Colonic mucosa (tissue), 4 donors: ENCODE results near the gene SURF4. TPM values are rescaled to one million over a fixed set of nuclear protein-coding genes. Genes with fewer than 3 reads are reported as not detected.
"Not testable (repeated sequence)": the region's sequence is repeated elsewhere in the genome, so short reads cannot be mapped to it uniquely, and the experiment has no call there.

Experiments
- DNase-seq: peaks from one replicate; pipeline ENCODE4 v3.0.0-alpha.2; 2020
- H3K27ac ChIP-seq: fragments of 200-600 bp; one replicate; pipeline ENCODE4 v1.8.0; 2021
- H3K27me3 ChIP-seq: fragments of 200-600 bp; one replicate; pipeline ENCODE4 v1.8.0; 2021
- H3K36me3 ChIP-seq: fragments of 200-600 bp; one replicate; pipeline ENCODE4 v1.8.0; 2021
- H3K4me1 ChIP-seq: fragments of 200-600 bp; one replicate; pipeline ENCODE4 v1.8.0; 2021; ENCODE audit warnings: mild to moderate bottlenecking
- H3K4me3 ChIP-seq: fragments of 200-600 bp; one replicate; pipeline ENCODE4 v1.8.0; 2021
- H3K9ac ChIP-seq, 2 donors: one replicate each; pipeline ENCODE4 v1.7.0; 2013; ENCODE audit warnings: control low read depth in 2 of 2, low read depth in 2 of 2, low read length in 2 of 2
- H3K9me3 ChIP-seq: fragments of 200-600 bp; one replicate; pipeline ENCODE4 v1.8.0; 2021
- intact Hi-C: fragments of 100-400 bp; cut with DNase I; formaldehyde crosslinking; loops from one replicate; pipeline ENCODE4 v1.14.1; 2022
- total RNA-seq, 2 donors: library from RNA; stranded (reverse); fragmentation: NEBNext Ultra II Directional in 1 of 2; extraction: Animal tissue kit (Norgen Biotek cat#: 25700) in 1 of 2; gene quantifications; one replicate each; pipeline ENCODE4 v1.2.1, GENCODE V29; 2021
- TF ChIP-seq, protein P1 (sequence below): fragments of 200-600 bp; IDR thresholded peaks from one replicate; pipeline ENCODE4 v1.8.0; 2022; ENCODE audit warnings: antibody characterized with exemption, mild to moderate bottlenecking
- donor health status: healthy.
- donor health status: DM: no; HTN: no; CAD: no.
- donor health status: DM: no; HTN: no; CAD: no.

The SURF4 gene
- total RNA-seq, 2 donors from 2014 or later, result 176 to 267 TPM

DNA sequence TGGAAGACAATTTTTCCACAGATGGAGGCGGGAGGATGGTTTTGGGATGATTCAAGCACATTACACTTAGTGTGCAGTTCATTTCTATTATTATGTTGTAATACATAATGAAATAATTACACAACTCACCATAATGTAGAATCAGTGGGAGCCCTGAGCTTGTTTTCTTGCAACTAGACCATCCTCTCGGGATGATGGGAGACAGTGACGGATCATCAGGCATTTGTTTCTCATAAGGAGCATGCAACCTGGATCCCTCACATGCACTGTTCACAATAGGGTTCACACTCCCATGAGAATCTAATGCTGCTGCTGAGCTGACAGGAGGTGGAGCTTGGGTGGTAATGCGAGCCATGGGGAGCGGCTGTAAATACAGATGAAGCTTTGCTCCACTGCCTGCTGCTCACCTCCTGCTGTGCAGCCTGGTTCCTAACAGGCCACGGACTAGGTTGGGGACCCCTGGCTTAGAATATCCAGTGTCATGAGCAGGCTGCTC, 1.9 kb upstream of the SURF4 start:
- no peak overlapping the region for H3K4me3 ChIP-seq
- H3K9ac ChIP-seq, result no peak overlapping the region
- H3K27ac ChIP-seq, result no peak overlapping the region
- TF ChIP-seq, protein P1, sequence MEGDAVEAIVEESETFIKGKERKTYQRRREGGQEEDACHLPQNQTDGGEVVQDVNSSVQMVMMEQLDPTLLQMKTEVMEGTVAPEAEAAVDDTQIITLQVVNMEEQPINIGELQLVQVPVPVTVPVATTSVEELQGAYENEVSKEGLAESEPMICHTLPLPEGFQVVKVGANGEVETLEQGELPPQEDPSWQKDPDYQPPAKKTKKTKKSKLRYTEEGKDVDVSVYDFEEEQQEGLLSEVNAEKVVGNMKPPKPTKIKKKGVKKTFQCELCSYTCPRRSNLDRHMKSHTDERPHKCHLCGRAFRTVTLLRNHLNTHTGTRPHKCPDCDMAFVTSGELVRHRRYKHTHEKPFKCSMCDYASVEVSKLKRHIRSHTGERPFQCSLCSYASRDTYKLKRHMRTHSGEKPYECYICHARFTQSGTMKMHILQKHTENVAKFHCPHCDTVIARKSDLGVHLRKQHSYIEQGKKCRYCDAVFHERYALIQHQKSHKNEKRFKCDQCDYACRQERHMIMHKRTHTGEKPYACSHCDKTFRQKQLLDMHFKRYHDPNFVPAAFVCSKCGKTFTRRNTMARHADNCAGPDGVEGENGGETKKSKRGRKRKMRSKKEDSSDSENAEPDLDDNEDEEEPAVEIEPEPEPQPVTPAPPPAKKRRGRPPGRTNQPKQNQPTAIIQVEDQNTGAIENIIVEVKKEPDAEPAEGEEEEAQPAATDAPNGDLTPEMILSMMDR, result no peak
- no peaks in the 10 kb centered on the region for H3K27me3 ChIP-seq
- intact Hi-C loops, result no loop called here
- DNase-seq, result no peak
- H3K4me1 ChIP-seq, result peaks cover 6% of the 10 kb centered on the region
- no peaks in the 10 kb centered on the region for H3K9me3 ChIP-seq
- no peaks in the 10 kb centered on the region for H3K36me3 ChIP-seq

DNA sequence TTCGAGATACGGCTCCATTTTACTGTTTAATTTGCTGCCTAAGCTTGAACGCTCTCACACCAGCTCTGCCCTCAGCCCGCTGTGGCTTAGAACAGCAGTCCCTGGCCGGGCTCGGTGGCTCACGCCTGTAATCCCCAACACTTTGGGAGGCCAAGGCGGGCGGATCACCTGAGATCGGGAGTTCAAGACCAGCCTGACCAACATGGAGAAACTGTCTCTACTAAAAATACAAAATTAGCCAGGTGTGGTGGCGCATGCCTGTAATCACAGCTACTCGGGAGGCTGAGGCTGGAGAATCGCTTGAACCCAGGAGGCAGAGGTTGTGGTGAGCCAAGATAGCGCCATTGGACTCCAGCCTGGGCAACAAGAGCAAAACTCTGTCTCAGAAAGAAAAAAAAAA, 1.4 kb upstream of the SURF4 start:
- H3K27ac ChIP-seq, intact Hi-C loops, H3K36me3 ChIP-seq, H3K9ac ChIP-seq, H3K4me3 ChIP-seq, H3K9me3 ChIP-seq, H3K27me3 ChIP-seq, DNase-seq: not testable (repeated sequence)
- peaks cover 11% of the 10 kb centered on the region for H3K4me1 ChIP-seq

DNA sequence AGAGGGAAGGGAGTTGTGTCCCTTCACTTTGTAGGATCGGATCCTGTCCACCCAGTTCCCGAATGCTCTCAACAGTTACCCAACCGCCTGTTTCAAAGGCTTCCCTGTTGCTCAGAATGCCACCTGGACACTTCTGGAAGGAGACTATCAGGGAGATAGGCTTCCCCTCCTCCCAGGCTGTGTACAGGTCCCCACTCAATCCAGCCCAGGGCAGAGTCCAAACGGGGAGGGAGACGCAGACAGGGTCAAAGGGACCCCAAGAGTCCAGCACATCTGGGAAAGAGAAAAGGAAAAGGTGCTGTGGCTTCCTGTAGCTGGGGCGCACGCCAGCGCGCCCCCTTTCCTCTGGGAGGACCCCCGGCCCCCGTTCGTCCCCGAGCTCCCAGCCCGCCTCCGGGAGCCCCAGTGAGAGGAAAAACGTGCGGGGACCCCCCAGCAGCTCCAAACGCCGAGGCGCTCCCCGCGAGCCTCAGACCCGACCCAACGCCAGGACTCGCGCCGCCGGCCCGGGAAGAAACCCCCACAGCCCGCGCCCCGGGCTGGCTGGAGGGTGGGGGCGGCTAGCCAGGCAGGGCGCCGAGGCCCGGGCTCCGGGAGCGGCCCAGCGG, 640 bp downstream of the SURF4 start:
- Histone ChIP-seq H3K27ac (peak overlapping the region; percentile 95), H3K4me3 (peak overlapping the region; percentile 73), H3K9ac (peak overlapping the region; percentile 94 to 98), H3K9me3 (no peaks in the 10 kb centered on the region), H3K27me3 (no peaks in the 10 kb centered on the region), H3K36me3 (no peaks in the 10 kb centered on the region), H3K4me1 (peaks cover 15% of the 10 kb centered on the region)
- intact Hi-C loops, result no loop called here
- TF ChIP-seq, protein P1, result no peak
- peak; percentile 73 for DNase-seq

DNA sequence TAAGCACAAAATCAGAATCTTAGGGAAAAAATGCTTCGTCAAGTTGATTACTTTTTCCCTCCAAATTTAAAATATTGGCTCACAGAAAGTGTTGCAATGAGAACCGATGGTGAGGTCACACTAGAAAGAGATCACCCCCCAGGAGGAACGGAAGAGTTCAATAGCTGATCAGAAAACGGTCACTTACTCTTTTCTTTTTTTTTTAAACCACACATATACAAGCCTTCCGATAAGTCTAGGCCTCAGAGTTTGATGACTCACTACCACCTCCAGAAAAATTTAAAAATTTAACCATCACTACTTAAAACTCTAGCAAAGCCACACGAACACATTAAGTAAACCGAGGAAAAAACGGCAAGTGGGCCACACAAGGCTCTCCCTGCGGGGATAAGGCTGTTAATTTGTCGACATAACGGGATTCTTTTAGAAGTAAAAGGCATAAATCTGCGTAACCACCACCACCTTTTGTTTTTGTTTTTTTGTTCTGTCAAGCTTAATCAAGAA, 1.2 kb downstream of the SURF4 start:
- Histone ChIP-seq H3K36me3 (no peaks in the 10 kb centered on the region), H3K4me3 (peak overlapping the region; percentile 73), H3K27ac (peak overlapping the region; percentile 95), H3K9ac (peak overlapping the region; percentile 94 to 98), H3K27me3 (no peaks in the 10 kb centered on the region), H3K4me1 (peaks cover 18% of the 10 kb centered on the region), H3K9me3 (no peaks in the 10 kb centered on the region)
- DNase-seq, result no peak
- intact Hi-C loops, result no loop called here
- TF ChIP-seq, protein P1, result no peak

DNA sequence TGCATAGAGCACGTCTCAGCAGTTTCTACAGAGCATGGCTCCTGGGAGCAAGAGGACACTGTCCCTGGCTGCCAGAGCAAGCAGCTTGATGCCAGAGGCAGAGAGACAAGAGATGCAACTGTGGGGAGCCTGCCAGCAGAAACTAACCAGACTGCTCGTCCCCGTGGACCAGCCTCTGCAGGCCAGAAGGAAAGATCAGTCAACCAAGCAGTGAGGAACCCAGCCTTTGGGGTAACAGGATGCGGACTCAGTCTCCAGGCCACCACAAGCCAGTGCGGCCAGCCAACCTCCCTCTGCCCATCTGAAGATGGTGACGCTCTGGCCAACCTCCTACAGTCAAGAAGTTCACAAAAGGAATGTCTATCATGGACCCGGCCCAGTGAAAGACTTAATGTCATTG, 3.7 kb downstream of the SURF4 start:
- H3K4me1 ChIP-seq, result peaks cover 41% of the 10 kb centered on the region
- peak overlapping the region; percentile 9 for H3K27ac ChIP-seq
- no peak overlapping the region for H3K4me3 ChIP-seq
- peak overlapping the region in 1 of 2 donors; percentile 32 for H3K9ac ChIP-seq
- intact Hi-C loops, result no loop called here
- no peaks in the 10 kb centered on the region for H3K9me3 ChIP-seq
- TF ChIP-seq, protein P1, result no peak
- no peak for DNase-seq
- no peaks in the 10 kb centered on the region for H3K27me3 ChIP-seq
- no peaks in the 10 kb centered on the region for H3K36me3 ChIP-seq

DNA sequence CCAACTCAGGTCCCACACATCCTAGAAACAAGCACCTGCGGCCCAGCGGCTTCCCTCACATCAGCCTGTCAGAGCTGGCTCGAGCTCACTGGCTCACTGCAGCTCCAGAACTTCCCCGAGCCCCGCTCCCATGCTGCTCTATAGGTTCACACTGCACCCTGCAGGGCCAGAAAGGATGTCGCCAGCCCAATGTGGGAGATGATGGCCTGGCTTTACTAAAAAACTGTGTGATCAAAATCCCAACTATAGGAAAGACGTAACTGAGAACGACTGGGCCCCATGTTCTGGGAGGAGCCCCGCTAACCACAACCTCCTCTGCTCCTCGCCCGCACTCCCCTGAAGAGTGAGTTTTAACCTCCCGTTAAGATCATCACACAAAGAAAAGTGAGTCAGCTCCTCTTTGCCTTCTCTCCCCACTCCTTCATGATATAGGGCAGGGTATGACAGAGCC, 4.6 kb downstream of the SURF4 start:
- H3K36me3 ChIP-seq, result no peaks in the 10 kb centered on the region
- peak overlapping the region; percentile 9 for H3K27ac ChIP-seq
- H3K27me3 ChIP-seq, result no peaks in the 10 kb centered on the region
- peak overlapping the region; percentile 6 to 32 for H3K9ac ChIP-seq
- no peaks in the 10 kb centered on the region for H3K9me3 ChIP-seq
- no peak for DNase-seq
- H3K4me3 ChIP-seq, result no peak overlapping the region
- peaks cover 41% of the 10 kb centered on the region for H3K4me1 ChIP-seq
- intact Hi-C loops, result no loop called here
- TF ChIP-seq, protein P1, result no peak
